NCI-H510A treated with DMSO at 0.1 percent for 48 hours (cell line): ENCODE measurements around the gene SLC16A5.
"Not testable (repeated sequence)": the region's sequence is repeated elsewhere in the genome, so short reads cannot be mapped to it uniquely, and the experiment has no call there.

Source experiments
- DNase-seq: peaks from one replicate; lab custom pipeline; 2025; lab: John Stamatoyannopoulos, UW

Gene SLC16A5

GRCh38 chr17:75064460-75064859 is 23.3 kb upstream of the SLC16A5 start:
- DNase-seq = no peak

GRCh38 chr17:75064867-75065561 is 22.7 kb upstream of the SLC16A5 start:
- DNase-seq = no peak

- no peak for DNase-seq
Observed at GRCh38 chr17:75065562-75066151, 22.1 kb upstream of the SLC16A5 start.

- no peak for DNase-seq
Observed at GRCh38 chr17:75067856-75068255, 19.9 kb upstream of the SLC16A5 start.

GRCh38 chr17:75068750-75069149 is 19.0 kb upstream of the SLC16A5 start:
- no peak for DNase-seq

- no peak for DNase-seq
Observed at GRCh38 chr17:75069783-75070182, 18.0 kb upstream of the SLC16A5 start.

- not testable (repeated sequence) for DNase-seq
Observed at GRCh38 chr17:75071478-75072271, 16.1 kb upstream of the SLC16A5 start.

- not testable (repeated sequence) for DNase-seq
Observed at GRCh38 chr17:75072909-75073308, 14.8 kb upstream of the SLC16A5 start.

- no peak for DNase-seq
Observed at GRCh38 chr17:75073618-75074047, 14.1 kb upstream of the SLC16A5 start.

GRCh38 chr17:75074532-75074931 is 13.2 kb upstream of the SLC16A5 start:
- no peak for DNase-seq

GRCh38 chr17:75075597-75076336 is 12.0 kb upstream of the SLC16A5 start:
- no peak for DNase-seq

GRCh38 chr17:75077072-75077495 is 10.7 kb upstream of the SLC16A5 start:
- DNase-seq = no peak

GRCh38 chr17:75077496-75078283 is 10.1 kb upstream of the SLC16A5 start:
- no peak for DNase-seq

- DNase-seq = no peak
Observed at GRCh38 chr17:75078284-75079022, 9.3 kb upstream of the SLC16A5 start.

GRCh38 chr17:75079023-75079373 is 8.8 kb upstream of the SLC16A5 start:
- DNase-seq = no peak

GRCh38 chr17:75081611-75082540 is 5.9 kb upstream of the SLC16A5 start:
- DNase-seq = no peak

GRCh38 chr17:75082683-75083082 is 5.1 kb upstream of the SLC16A5 start:
- DNase-seq = no peak

- DNase-seq = no peak
Observed at GRCh38 chr17:75084039-75084660, 3.6 kb upstream of the SLC16A5 start.

- DNase-seq = no peak
Observed at GRCh38 chr17:75086496-75087181, 1.1 kb upstream of the SLC16A5 start.
